ENCODE measurements around the gene GTF3C5.
"Not testable (repeated sequence)": the region's sequence is repeated elsewhere in the genome, so short reads cannot be mapped to it uniquely, and the experiment has no call there.

The GTF3C5 gene

GRCh38 chr9:133055788-133056420 is 25.1 kb downstream of the GTF3C5 start:
- DNase-seq (ENCODE audit: low spot score) = no peak

GRCh38 chr9:133056533-133056932 is 25.7 kb downstream of the GTF3C5 start:
- DNase-seq (ENCODE audit: low spot score) = no peak

DNA sequence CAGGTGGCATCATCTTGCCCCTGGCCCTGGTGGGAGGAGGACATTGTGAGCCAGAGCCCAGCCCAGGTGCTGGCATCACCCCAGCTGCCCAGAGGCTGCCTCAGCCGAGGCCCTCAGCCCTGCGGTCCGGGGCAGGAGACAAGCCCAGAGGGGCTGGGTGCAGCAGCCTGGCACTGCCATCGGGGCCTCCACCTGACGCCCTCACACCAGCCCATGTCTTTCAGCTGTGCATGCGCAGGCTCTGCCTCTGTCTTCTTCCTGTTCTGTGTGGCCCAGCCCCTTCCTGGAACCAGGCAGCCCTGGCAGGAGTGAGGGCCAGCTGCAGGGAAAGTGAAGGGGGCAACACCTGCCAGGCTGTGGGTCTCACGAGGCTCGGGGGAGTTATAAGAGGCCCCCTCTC is 26.2 kb downstream of the GTF3C5 start:
- no peak for DNase-seq (ENCODE audit: low spot score)

- DNase-seq (ENCODE audit: low spot score) = no peak
These were observed 26.8 kb downstream of the GTF3C5 start for GRCh38 chr9:133057553-133057952.

DNA sequence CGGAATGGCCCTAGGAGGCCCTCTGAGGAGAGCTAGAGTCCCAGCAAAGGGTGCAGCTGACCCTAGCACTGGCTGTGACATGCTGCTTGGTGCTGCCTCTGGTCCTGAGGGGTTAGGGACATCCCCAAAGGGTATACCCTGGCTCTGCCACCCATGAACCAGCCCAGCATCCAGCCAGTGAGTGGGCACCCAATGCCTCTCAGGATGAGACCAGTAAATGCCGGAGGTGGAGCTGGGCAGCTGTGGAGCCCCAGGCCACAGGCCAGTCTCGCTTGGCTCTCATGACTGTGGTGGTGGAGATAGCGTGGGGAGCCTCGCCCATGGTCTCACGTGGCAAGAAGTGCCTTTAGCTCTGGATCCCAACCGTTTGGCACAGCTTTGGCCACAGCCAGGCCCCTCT is 27.3 kb downstream of the GTF3C5 start:
- DNase-seq (ENCODE audit: low spot score) = no peak

- DNase-seq (ENCODE audit: low spot score) = no peak
These were observed 27.9 kb downstream of the GTF3C5 start for GRCh38 chr9:133058550-133059320.

DNA sequence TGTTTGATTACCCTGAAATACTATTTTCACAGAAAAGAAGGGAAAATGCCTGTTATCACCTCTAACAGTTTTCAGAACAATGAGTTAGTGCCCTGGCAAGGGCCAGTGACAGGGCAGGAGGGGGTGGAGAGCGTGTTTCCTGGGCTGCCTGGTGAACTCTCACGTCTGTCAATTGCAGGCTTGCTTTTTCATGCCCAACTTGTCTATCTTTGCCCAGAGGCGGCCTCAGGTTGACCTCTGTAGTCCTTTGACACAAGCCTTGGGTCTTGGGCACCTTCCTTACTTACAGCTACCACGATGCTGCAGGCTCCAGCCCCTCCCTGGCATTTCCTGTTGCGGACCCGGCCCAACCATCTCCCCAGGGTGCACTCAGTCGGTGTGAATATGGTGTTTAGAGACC is 28.8 kb downstream of the GTF3C5 start:
- DNase-seq (ENCODE audit: low spot score) = no peak

DNA sequence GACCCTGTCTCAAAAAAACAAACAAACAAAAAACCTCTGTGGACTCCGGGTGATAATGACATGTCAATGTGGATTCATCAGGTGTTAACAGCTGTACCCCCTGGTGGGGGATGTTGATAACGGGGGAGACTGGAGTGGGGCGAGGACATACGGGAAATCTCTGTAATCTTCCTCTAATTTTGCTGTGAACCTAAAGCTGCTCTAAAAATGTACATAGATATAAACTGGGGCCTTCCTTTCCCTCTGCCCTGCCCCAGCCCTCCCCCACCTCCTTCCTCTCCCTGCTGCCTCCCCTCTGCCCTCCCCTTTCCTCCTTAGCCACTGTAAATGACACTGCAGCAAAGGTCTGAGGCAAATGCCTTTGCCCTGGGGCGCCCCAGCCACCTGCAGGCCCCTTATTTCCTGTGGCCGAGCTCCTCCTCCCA is 29.6 kb downstream of the GTF3C5 start:
- DNase-seq (ENCODE audit: low spot score) = no peak

DNA sequence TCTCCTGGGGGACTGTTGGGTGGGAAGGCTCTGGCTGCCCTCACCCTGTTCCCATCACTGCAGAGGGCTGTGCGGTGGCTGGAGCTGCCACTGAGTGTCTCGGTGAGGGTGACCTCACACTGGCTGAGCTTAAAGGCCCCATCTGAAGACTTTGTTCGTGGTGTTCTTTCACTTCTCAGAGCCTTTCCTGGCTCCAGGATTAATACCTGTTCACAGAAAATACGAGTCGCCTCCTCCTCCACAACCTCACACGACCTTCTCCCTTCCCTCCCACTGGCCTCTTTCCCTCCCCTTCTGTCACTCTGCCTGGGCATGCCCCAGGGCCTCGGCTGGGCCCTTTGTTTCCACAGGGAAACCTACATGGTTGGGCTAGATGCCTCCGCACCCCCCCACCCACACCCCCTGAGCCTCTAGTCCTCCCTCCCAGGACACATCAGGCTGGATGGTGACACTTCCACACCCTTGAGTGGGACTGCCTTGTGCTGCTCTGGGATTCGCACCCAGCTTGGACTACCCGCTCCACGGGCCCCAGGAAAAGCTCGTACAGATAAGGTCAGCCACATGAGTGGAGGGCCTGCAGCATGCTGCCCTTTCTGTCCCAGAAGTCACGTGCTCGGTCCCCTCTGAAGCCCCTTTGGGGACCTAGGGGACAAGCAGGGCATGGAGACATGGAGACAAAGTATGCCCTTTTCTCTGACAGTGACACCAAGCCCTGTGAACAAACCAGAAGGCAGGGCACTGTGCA is 30.4 kb downstream of the GTF3C5 start:
- not testable (repeated sequence) for DNase-seq (ENCODE audit: low spot score)

DNA sequence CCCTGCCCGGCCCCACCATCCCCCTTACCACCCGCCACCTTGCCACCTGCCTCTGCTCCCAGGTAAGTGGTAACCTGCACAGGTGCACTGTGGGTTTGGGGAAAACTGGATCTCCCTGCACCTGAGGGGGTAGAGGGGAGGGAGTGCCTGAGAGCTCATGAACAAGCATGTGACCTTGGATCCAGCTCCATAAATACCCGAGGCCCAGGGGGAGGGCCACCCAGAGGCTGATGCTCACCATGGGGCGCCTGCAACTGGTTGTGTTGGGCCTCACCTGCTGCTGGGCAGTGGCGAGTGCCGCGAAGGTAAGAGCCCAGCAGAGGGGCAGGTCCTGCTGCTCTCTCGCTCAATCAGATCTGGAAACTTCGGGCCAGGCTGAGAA is 31.0 kb downstream of the GTF3C5 start, which contains the start of gene CEL:
TSS of gene CEL (plus strand) at position 218 of the 382 bp plus-strand sequence. CDS start at position 240, 22 bp downstream.
- not testable (repeated sequence) for DNase-seq (ENCODE audit: low spot score)

GRCh38 chr9:133062569-133062968 is 31.8 kb downstream of the GTF3C5 start:
- not testable (repeated sequence) for DNase-seq (ENCODE audit: low spot score)

DNA sequence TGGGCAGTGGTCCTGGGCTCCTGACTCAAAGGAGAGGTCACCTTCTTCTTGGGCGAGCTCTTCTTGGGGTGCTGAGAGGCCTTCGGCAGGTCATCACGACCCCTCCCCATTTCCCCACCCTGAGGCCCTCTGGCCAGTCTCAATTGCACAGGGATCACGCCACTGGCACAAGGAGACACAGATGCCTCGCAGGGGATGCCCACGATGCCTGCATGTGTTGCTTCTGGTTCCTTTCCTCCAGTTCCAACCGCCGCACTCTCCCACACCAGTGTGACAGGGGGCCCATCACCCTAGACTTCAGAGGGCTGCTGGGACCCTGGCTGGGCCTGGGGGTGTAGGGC is 32.3 kb downstream of the GTF3C5 start:
- DNase-seq (ENCODE audit: low spot score) = no peak

DNA sequence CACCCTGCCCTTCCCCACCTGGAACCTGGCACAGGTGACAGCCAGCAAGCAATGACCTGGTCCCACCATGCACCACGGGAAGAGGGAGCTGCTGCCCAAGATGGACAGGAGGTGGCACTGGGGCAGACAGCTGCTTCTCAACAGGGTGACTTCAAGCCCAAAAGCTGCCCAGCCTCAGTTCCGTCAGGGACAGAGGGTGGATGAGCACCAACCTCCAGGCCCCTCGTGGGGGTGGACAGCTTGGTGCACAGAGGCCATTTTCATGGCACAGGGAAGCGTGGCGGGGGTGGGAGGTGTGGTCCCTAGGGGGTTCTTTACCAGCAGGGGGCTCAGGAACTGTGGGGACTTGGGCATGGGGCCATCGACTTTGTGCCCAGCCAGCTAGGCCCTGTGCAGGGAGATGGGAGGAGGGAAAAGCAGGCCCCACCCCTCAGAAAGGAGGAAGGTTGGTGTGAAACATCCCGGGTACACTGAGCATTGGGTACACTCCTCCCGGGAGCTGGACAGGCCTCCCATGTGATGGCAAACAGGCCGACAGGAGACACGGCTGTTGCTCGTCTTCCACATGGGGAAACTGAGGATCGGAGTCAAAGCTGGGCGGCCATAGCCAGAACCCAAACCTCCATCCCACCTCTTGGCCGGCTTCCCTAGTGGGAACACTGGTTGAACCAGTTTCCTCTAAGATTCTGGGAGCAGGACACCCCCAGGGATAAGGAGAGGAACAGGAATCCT is 32.9 kb downstream of the GTF3C5 start:
- DNase-seq (ENCODE audit: low spot score) = no peak

GRCh38 chr9:133064241-133065069 is 33.7 kb downstream of the GTF3C5 start:
- no peak for DNase-seq (ENCODE audit: low spot score)

GRCh38 chr9:133065070-133065388 is 34.2 kb downstream of the GTF3C5 start:
- no peak for DNase-seq (ENCODE audit: low spot score)

GRCh38 chr9:133066181-133066983 is 35.6 kb downstream of the GTF3C5 start:
- no peak for DNase-seq (ENCODE audit: low spot score)

DNA sequence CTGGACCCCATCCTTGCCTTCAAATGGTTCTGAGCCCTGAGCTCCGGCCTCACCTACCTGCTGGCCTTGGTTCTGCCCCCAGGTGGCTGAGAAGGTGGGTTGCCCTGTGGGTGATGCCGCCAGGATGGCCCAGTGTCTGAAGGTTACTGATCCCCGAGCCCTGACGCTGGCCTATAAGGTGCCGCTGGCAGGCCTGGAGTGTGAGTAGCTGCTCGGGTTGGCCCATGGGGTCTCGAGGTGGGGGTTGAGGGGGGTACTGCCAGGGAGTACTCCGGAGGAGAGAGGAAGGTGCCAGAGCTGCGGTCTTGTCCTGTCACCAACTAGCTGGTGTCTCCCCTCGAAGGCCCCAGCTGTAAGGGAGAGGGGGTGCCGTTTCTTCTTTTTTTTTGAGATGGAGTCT is 36.2 kb downstream of the GTF3C5 start:
- DNase-seq (ENCODE audit: low spot score) = no peak

DNA sequence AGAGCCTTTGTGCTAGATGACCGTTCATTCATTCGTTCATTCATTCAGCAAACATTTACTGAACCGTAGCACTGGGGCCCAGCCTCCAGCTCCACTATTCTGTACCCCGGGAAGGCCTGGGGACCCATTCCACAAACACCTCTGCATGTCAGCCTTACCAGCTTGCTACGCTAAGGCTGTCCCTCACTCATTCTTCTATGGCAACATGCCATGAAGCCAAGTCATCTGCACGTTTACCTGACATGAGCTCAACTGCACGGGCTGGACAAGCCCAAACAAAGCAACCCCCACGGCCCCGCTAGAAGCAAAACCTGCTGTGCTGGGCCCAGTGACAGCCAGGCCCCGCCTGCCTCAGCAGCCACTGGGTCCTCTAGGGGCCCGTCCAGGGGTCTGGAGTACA is 37.0 kb downstream of the GTF3C5 start:
- DNase-seq (ENCODE audit: low spot score) = no peak

DNA sequence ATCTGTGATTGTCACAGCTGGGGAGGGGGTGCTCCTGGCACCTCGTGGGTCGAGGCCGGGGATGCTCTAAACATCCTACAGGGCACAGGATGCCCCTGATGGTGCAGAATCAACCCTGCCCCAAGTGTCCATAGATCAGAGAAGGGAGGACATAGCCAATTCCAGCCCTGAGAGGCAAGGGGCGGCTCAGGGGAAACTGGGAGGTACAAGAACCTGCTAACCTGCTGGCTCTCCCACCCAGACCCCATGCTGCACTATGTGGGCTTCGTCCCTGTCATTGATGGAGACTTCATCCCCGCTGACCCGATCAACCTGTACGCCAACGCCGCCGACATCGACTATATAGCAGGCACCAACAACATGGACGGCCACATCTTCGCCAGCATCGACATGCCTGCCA is 37.6 kb downstream of the GTF3C5 start:
- not testable (repeated sequence) for DNase-seq (ENCODE audit: low spot score)

- not testable (repeated sequence) for DNase-seq (ENCODE audit: low spot score)
These were observed 39.7 kb downstream of the GTF3C5 start for GRCh38 chr9:133070500-133070961.

GRCh38 chr9:133070985-133071384 is 40.2 kb downstream of the GTF3C5 start:
- not testable (repeated sequence) for DNase-seq (ENCODE audit: low spot score)

Data from pons (tissue), 1 donor.